Keratinocyte (primary cell): ENCODE results near the gene MICAL2. TPM values are rescaled to one million over a fixed set of nuclear protein-coding genes. Genes with fewer than 3 reads are reported as not detected.

Experiments used
- DNase-seq: peaks from one replicate; pipeline ENCODE4 v3.0.0-alpha.2; 2011; ENCODE audit warnings: low read depth, missing footprints, low spot score
- FAIRE-seq: peaks from 2 replicates; lab custom pipeline; 2011; peaks lifted over from hg19 to GRCh38; lab: Jason Lieb, UNC
- H2AFZ ChIP-seq: 2 replicates; pipeline ENCODE4 v1.6.0; 2012; ENCODE audit warnings: low read length, control low read depth, inconsistent platforms; ENCODE audit not compliant: control insufficient read depth
- H3K27ac ChIP-seq: 2 replicates; pipeline ENCODE4 v1.5.1; 2011; ENCODE audit warnings: low read length; ENCODE audit not compliant: control insufficient read depth, insufficient read depth
- H3K27me3 ChIP-seq: 3 replicates; pipeline ENCODE4 v1.6.0; 2011; ENCODE audit warnings: low read length; ENCODE audit not compliant: control insufficient read depth, insufficient read depth; ENCODE audit errors: extremely low read depth
- H3K36me3 ChIP-seq, 2 experiments: 2 replicates in 1 of 2; 3 replicates in 1 of 2; pipeline ENCODE4 v1.5.1; 2011; ENCODE audit warnings: low read length in 2 of 2, mild to moderate bottlenecking in 1 of 2; ENCODE audit not compliant: control insufficient read depth in 2 of 2, insufficient read depth in 2 of 2; ENCODE audit errors: extremely low read depth in 1 of 2
- H3K4me1 ChIP-seq: 3 replicates; pipeline ENCODE4 v1.5.1; 2011; ENCODE audit warnings: low read length; ENCODE audit not compliant: control insufficient read depth, insufficient read depth; ENCODE audit errors: extremely low read depth
- H3K4me2 ChIP-seq: 3 replicates; pipeline ENCODE4 v1.6.0; 2011; ENCODE audit warnings: low read depth, low read length; ENCODE audit not compliant: control insufficient read depth, insufficient read depth; ENCODE audit errors: extremely low read depth
- H3K4me3 ChIP-seq, 3 experiments: fragments of 200-600 bp in 1 of 3; sonication (generic) in 1 of 3; 2 replicates in 2 of 3; 3 replicates in 1 of 3; pipeline ENCODE4 v1.5.1; 2011 to 2016; ENCODE audit warnings: low read length in 3 of 3, mild to moderate bottlenecking in 3 of 3, control low read depth in 2 of 3, inconsistent platforms in 1 of 3, low read depth in 1 of 3, mixed read lengths in 1 of 3, mixed run types in 1 of 3, moderate library complexity in 1 of 3; ENCODE audit not compliant: control insufficient read depth in 2 of 3, insufficient read depth in 2 of 3; ENCODE audit errors: extremely low read depth in 1 of 3
- H3K79me2 ChIP-seq: 2 replicates; pipeline ENCODE4 v1.6.0; 2012; ENCODE audit warnings: low read length; ENCODE audit not compliant: control insufficient read depth, insufficient read depth
- H3K9ac ChIP-seq: 3 replicates; pipeline ENCODE4 v1.6.0; 2011; ENCODE audit warnings: low read length; ENCODE audit not compliant: control insufficient read depth, insufficient read depth; ENCODE audit errors: extremely low read depth
- H3K9me1 ChIP-seq: 3 replicates; pipeline ENCODE4 v1.6.0; 2011; ENCODE audit warnings: low read length; ENCODE audit not compliant: control insufficient read depth, insufficient read depth; ENCODE audit errors: extremely low read depth
- H3K9me3 ChIP-seq: 2 replicates; pipeline ENCODE4 v1.5.1; 2012; ENCODE audit warnings: low read depth, low read length; ENCODE audit not compliant: control insufficient read depth
- H4K20me1 ChIP-seq: 3 replicates; pipeline ENCODE4 v1.6.0; 2011; ENCODE audit warnings: low read length; ENCODE audit not compliant: control insufficient read depth, insufficient read depth; ENCODE audit errors: extremely low read depth
- CTCF ChIP-seq, 3 experiments: IDR thresholded peaks in 1 of 3; conservative IDR thresholded peaks in 1 of 3; optimal IDR thresholded peaks in 1 of 3; 2 replicates in 2 of 3; 3 replicates in 1 of 3; pipeline versions ENCODE3 to v1.5.1; 2011; ENCODE audit warnings: low read length in 3 of 3, mild to moderate bottlenecking in 3 of 3, moderate library complexity in 2 of 3, control low read depth in 1 of 3, inconsistent platforms in 1 of 3; ENCODE audit not compliant: insufficient read depth in 2 of 3; ENCODE audit errors: extremely low read depth in 1 of 3
- EZH2 ChIP-seq: IDR thresholded peaks from one replicate; pipeline ENCODE4 v1.6.1; 2012; ENCODE audit warnings: inconsistent platforms, mild to moderate bottlenecking, low read length, moderate library complexity
- dilution Hi-C: fragments of 300-500 bp; cut with MboI; formaldehyde crosslinking; loops from one replicate; pipeline ENCODE4 v1.7.0; 2020; ENCODE audit warnings: low sequenced_read_pairs; ENCODE audit not compliant: extremely low pct_ligation_motif_present
- polyA plus RNA-seq, 5 experiments: library from polyadenylated mRNA; depleted of rRNA in 3 of 5; stranded (reverse) in 3 of 5; stranded (forward) in 1 of 5; unstranded in 1 of 5; fragments of >200 nt; gene quantifications; 1 replicate in 1 of 5; 2 replicates in 3 of 5; 3 replicates in 1 of 5; pipeline versions ENCODE4 v1.2.1 to v1.2.3, GENCODE V29; 2011 to 2012; ENCODE audit warnings: missing spikeins in 2 of 5, low read depth in 1 of 5, low replicate concordance in 1 of 5

The MICAL2 gene
- polyA plus RNA-seq, 1 donor (not counting 4 experiments of a cell fraction or from before 2014, with no cell fraction given) = 83.9 TPM

DNA sequence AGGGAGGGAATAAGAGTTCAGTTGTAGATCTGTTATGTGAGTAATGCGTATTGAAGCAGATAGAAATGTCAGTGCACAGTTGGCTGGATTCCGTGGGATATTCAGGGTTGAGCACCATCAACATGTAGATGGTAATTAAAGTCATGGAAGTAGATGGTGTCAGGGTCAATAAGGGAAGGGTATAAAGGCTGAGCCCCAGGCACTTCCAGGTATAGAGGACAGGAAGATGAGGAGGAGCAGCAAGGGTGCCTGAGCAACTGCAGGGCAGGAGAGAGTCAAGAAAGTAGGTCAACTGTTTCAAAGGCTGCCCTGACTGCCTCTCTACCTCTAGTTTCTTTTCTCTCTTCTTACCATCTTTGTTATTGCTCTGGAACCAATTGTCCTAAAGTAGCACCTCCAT lies 85.9 kb downstream of the MICAL2 start:
- Histone ChIP-seq H4K20me1 (no peaks in the 10 kb centered on the region), H3K9me1 (no peaks in the 10 kb centered on the region), H3K9ac (no peak overlapping the region), H3K27ac (no peak overlapping the region), H3K9me3 (no peaks in the 10 kb centered on the region), H3K4me1 (peaks cover 45% of the 10 kb centered on the region), H3K27me3 (no peaks in the 10 kb centered on the region), H3K79me2 (peaks cover 89% of the 10 kb centered on the region), H2AFZ (no peak overlapping the region), H3K36me3 (peaks cover 29 to 71% of the 10 kb centered on the region in 2 experiments), H3K4me2 (no peak overlapping the region), H3K4me3 (no peak overlapping the region)
- dilution Hi-C loops = no loop called here
- no peak for TF ChIP-seq EZH2
- TF ChIP-seq CTCF (optimal IDR thresholded peaks at IDR 0.05 in 1 of 3, IDR thresholded peaks at IDR 0.05 in 1 of 3, conservative IDR thresholded peaks at IDR 0.05 in 1 of 3; ENCODE audit: extremely low read depth in 1 of 3, insufficient read depth in 2 of 3, low read length in 3 of 3) = no peak
- DNase-seq (no peak), FAIRE-seq (no peak)

DNA sequence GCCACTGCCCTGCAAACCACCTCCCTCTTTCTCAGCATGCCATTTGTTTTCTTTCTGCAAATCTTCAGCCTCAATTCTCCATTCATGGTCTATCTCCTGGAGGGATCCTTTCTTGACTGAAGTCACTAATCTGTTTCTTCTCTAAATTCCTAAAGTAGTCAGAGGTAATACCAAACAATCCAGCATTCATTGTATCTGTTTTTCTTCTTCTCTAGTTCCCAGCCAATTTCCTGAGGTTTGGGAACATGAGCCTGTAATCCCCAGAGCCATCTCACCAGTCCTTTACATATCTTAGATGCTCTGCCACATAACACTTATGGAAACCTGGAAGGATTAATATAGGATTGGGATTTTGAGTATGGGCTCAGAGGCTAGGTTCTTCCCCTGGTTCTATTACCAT lies 86.5 kb downstream of the MICAL2 start:
- dilution Hi-C loops = no loop called here
- Histone ChIP-seq H4K20me1 (no peaks in the 10 kb centered on the region), H3K36me3 (peaks cover 32 to 73% of the 10 kb centered on the region in 2 experiments), H3K79me2 (peaks cover 87% of the 10 kb centered on the region), H3K27me3 (no peaks in the 10 kb centered on the region), H2AFZ (no peak overlapping the region), H3K9me3 (no peaks in the 10 kb centered on the region), H3K27ac (no peak overlapping the region), H3K9me1 (no peaks in the 10 kb centered on the region), H3K4me2 (no peak overlapping the region), H3K4me3 (no peak overlapping the region), H3K9ac (no peak overlapping the region), H3K4me1 (peaks cover 45% of the 10 kb centered on the region)
- DNase-seq (no peak), FAIRE-seq (no peak)
- TF ChIP-seq CTCF (optimal IDR thresholded peaks at IDR 0.05 in 1 of 3, IDR thresholded peaks at IDR 0.05 in 1 of 3, conservative IDR thresholded peaks at IDR 0.05 in 1 of 3; ENCODE audit: extremely low read depth in 1 of 3, insufficient read depth in 2 of 3, low read length in 3 of 3) = no peak
- TF ChIP-seq EZH2 = no peak
